PFSK-1 (cell line): Measurements from ENCODE around the gene SFXN2.

ENCODE experiments used
- FOXP2 ChIP-seq: optimal IDR thresholded peaks from 2 replicates; pipeline ENCODE3; 2011; ENCODE audit warnings: borderline replicate concordance, control low read depth, inconsistent platforms; ENCODE audit not compliant: insufficient read depth; ENCODE audit errors: extremely low read length, extremely low read depth
- POLR2AphosphoS5 ChIP-seq: IDR thresholded peaks from 2 replicates; pipeline ENCODE4 v1.6.1; 2012; ENCODE audit warnings: low read depth, mild to moderate bottlenecking, control low read depth, low read length, moderate library complexity
- REST ChIP-seq, 2 experiments: IDR thresholded peaks; 2 replicates each; pipeline versions ENCODE4 v1.6.1 to v1.8.0; 2011 to 2012; ENCODE audit warnings: low read depth in 2 of 2, low read length in 2 of 2, control low read depth in 1 of 2, inconsistent platforms in 1 of 2, mild to moderate bottlenecking in 1 of 2, moderate library complexity in 1 of 2; ENCODE audit not compliant: insufficient read depth in 1 of 2
- SIN3A ChIP-seq: IDR thresholded peaks from 2 replicates; pipeline ENCODE4 v1.6.1; 2012; ENCODE audit warnings: mild to moderate bottlenecking, low read length, moderate library complexity, borderline replicate concordance; ENCODE audit not compliant: insufficient read depth
- TAF1 ChIP-seq: IDR thresholded peaks from 2 replicates; pipeline ENCODE4 v1.6.1; 2012; ENCODE audit warnings: low read length, control low read depth, borderline replicate concordance; ENCODE audit not compliant: insufficient read depth

SFXN2 gene

GRCh38 chr10:102759497-102760210, 45.2 kb downstream of the SFXN2 start:
- TF ChIP-seq TAF1 (no peak), SIN3A (no peak), FOXP2 (no peak), POLR2AphosphoS5 (no peak), REST (IDR thresholded peaks at IDR 0.05; ENCODE audit: insufficient read depth in 1 of 2, low read depth in 2 of 2, low read length in 2 of 2) (no peak)

GRCh38 chr10:102761981-102762380, 47.5 kb downstream of the SFXN2 start:
- TF ChIP-seq REST (IDR thresholded peaks at IDR 0.05; ENCODE audit: insufficient read depth in 1 of 2, low read depth in 2 of 2, low read length in 2 of 2) (no peak), TAF1 (no peak), POLR2AphosphoS5 (no peak), FOXP2 (no peak), SIN3A (no peak)

GRCh38 chr10:102762401-102763015, 48.1 kb downstream of the SFXN2 start:
- TF ChIP-seq FOXP2: no peak
- TF ChIP-seq POLR2AphosphoS5: no peak
- no peak for TF ChIP-seq TAF1
- TF ChIP-seq REST (IDR thresholded peaks at IDR 0.05; ENCODE audit: insufficient read depth in 1 of 2, low read depth in 2 of 2, low read length in 2 of 2): no peak
- TF ChIP-seq SIN3A: no peak

GRCh38 chr10:102763037-102763607, 48.7 kb downstream of the SFXN2 start:
- TF ChIP-seq REST (IDR thresholded peaks at IDR 0.05; ENCODE audit: insufficient read depth in 1 of 2, low read depth in 2 of 2, low read length in 2 of 2): no peak
- TF ChIP-seq POLR2AphosphoS5: no peak
- no peak for TF ChIP-seq TAF1
- no peak for TF ChIP-seq FOXP2
- TF ChIP-seq SIN3A: no peak

GRCh38 chr10:102764470-102765161, 50.2 kb downstream of the SFXN2 start:
- TF ChIP-seq REST (IDR thresholded peaks at IDR 0.05; ENCODE audit: insufficient read depth in 1 of 2, low read depth in 2 of 2, low read length in 2 of 2) (no peak), FOXP2 (no peak), SIN3A (no peak), POLR2AphosphoS5 (no peak), TAF1 (no peak)
